HG02943 (cell line): ENCODE data around the gene DISP3.

ENCODE experiments used
- ATAC-seq: cut with Tn5 transposase; IDR thresholded peaks from one replicate; pipeline ENCODE4 v1.9.1; 2021; ENCODE audit warnings: mild to moderate bottlenecking, low read depth, moderate library complexity; ENCODE audit not compliant: unreplicated experiment

The DISP3 gene

DNA sequence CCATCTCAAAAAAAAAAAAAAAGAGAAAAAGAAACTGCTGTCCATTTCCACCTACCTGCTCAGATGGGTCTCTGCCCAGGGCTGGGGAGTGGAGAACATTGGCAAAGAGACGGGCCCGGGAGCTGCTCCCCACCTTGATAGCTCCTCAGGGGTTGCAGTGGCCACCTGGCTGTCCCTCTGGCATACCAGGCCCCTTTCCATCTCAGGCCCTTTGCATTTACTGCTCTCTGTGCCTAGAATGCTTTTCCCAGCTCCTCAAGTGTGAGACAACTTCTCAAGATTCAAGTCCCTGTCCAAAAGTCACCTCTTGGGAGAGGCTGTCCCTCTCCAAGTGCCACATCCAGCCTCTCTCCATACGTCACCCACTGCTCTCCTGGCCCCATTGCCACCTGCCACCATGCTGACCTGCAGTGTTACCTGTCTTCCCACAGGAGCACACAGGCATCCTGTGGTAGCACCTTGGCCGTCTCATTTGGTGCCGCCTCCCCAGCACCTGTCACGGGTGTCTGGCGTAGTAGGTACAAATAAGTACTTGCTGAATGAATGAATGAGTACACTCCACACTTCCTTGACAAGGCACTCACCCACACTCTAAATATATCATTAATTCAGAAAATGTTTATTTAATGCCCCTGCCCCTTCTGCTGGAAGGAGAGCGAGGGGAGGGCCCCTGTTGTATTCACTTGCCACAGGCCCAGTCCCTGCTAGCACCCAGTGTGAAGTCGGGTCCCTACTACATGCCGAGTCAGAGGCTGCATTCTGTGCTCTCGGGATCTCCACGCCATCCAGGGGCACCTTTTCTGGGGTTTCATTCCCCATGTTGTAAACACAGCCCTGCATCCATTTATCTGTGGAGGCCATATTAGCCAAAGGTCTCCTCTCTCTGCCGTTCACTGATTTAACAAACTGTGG lies 48.8 kb downstream of the DISP3 start:
- no peak for ATAC-seq

DNA sequence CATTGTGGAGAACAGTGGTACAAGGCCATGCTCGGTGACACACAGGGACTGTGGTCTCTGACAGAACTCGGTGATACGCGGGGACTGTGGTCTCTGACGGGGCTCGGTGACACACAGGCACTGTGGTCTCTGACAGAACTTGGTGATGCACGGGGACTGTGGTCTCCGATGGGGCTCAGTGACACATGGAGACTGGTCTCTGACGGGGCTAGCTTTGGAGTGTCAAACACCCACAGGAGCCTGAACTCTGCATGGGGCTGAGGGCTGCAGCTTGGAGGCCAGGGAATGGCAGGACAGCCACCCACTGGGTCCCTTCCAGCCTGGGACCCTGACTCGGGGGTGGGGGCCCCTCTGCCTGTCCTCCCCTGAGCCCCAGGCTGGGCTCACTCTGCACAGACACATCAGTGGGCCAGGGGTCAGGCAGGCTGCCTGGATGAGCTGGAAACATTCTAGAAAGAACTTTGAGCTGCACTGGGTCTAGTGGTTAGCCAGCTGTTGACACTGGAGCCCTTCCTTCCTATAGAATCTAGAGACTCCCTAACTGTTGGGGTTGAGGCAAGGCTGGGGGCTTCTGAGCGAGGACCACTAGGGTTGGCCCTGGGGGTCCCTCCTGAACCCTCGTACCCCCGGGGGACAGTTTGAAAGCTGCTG lies 49.8 kb downstream of the DISP3 start:
- no peak for ATAC-seq

DNA sequence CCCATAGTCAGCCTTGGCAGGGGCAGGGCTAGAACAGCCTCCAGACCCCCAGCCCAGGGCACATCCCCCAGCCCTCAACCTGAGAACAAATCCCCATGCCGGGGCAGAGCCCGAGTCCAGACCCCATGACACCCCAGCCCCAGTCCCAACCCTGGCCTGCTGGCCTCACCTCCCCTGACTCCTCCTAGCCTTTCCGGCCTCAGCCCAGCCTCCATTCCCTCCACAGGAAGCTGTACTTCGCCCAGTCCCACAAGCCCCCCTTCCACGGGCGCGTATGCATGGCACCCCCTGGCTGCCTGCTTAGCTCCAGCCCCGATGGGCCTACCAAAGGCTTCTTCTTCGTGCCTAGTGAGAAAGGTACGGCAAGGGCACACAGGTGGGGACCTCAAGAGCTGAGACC lies 50.4 kb downstream of the DISP3 start:
- ATAC-seq: no peak

DNA sequence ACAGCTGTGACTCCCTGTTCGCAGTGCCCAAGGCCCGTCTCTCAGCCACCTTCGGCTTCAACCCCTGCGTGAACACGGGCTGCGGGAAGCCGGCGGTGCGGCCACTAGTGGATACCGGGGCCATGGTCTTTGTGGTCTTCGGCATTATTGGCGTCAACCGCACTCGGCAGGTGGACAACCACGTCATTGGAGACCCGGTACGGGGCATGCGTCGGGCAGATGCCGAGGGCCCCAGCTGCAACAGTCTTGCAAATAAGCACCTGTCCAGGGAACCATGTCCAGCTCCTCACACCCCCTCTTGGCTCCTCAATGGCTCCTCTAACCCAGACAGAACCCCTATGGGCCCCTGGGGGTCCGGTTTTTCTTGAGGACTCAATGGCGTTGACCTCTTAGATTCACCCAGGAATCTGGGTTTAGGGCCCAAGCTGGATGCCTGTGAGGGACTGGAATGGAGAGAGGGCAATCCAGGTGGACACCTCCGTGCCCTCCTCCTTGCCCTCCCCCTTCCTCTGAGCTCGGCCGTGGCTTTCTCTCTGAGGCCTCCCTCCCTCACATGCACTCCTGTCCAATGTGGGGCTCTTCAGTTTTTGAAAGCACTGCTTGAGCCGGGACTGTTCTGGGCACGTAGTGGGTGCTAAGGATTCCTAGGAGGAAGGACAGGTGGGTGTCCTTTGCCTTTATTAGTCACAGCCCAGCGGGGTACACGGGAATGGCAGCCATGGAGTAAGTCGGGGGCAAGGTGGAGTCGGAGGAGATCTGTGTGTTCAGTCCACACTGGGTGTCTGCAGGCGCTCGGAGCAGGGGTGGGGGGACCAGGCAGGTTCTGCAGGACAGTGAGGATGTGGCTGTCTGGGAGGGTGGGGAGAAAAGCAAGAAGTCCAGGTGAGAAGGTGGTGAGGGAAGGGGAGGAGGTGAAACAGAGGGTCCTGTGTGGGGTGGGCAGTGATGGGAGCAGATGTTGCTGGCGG lies 51.1 kb downstream of the DISP3 start:
- ATAC-seq: no peak

DNA sequence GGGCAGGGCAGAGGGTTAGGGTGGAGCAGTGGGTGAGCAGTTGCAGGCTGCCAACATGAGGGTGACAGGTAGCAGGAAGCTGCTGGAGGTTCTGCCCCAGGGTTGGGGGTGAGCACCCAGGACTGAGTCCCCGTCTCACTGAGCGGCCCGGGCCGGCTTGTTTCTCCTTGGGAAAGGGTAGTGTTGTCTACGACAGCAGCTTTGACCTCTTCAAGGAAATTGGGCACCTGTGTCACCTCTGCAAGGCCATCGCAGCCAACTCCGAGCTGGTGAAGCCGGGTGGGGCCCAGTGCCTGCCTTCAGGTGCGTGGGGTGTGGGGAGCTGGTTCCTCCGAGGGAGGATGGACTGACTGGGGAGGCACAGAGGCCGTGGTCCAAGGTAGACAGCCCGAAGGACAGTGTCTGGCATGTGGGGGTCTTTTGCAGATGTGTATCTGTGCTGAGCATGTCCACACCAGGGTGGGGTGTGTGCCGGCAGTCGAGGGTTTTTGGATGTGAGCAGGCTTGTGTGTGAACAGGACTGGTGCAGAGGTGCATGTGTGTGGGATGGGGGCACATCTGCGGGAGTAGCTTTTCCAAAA lies 51.9 kb downstream of the DISP3 start:
- ATAC-seq: no peak

DNA sequence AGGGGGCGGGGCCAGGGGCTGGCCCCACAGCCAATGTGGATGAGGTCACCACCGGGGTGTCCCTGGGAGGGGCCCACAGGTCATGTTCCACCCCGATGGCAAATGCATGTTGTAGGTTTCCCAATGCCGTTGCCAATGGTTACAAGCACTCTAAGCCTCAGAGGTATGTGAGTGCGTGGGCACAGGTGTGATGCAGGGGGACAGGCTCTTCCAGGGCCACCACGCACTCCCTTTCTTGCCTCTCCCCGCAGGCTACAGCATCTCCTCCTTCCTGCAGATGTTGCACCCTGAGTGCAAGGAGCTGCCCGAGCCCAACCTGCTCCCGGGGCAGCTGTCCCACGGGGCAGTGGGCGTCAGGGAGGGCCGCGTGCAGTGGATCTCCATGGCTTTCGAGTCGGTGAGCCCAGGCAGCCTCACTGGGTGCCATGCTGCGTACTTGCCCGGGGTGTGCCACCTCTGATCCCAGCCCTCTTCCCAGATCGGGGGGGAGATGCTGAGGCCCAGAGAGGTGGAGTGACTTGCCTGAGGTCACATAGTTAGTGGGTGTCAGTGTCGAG lies 52.4 kb downstream of the DISP3 start:
- no peak for ATAC-seq

DNA sequence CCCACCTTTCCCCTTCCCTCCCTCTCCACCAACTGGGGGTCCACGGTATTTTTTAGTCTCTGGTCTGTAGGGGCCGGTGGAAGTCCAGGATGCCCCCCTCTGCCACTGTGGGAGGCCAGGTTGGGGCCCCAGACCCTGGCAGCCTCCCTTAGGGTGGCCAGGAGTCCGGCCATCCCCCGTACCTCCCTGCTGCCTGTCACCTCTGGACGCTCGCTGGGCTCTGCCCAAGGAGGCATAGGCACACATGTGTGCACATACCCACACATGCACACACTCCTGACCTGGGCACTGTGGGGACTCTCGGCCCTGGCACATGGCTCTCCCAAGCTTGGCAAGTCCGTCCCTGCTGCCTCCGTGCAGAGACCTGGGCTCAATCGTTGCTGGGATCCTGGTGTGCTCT lies 53.0 kb downstream of the DISP3 start:
- no peak for ATAC-seq

DNA sequence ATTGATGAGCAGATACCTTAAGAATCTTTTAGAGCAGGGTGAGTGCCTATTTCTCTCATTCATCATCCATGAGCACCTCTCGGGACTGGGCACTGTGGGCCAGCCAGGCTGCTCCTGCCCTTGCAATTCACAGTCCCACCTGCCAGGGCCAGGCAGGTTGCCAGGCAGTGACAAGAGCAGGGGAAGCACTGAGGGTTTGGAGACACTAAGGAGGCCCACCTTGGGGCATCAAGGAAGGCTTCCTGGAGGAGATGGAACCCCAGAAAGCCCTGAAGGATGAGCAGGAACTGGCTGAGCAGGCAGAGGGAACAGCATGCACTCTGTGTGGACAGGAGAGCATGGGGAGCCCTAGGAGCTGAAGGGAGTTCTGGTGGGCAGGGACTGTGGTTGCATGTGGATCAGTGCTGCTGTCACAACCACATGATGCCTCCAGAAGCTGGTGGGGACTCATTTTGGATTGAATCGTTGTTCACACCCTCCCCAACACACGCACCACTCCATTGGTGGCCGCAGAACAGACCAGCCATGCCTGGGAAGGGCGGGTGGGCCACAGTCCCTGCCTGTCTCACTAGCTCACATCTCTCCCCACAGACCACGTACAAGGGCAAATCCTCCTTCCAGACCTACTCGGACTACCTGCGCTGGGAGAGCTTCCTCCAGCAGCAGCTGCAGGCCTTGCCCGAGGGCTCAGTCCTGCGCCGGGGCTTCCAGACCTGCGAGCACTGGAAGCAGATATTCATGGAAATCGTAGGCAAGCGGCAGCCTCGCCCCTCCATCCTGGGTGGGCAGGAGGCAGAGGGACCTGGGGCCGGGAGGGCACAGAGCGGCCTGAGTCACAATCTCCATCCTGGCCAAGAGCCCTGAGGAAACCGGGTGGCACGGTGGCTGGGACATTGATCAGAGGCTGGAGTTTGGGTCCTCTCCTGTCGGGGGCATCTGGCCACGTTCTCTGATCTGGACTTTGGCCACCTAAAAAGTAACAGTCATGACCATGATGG lies 55.1 kb downstream of the DISP3 start:
- no peak for ATAC-seq

DNA sequence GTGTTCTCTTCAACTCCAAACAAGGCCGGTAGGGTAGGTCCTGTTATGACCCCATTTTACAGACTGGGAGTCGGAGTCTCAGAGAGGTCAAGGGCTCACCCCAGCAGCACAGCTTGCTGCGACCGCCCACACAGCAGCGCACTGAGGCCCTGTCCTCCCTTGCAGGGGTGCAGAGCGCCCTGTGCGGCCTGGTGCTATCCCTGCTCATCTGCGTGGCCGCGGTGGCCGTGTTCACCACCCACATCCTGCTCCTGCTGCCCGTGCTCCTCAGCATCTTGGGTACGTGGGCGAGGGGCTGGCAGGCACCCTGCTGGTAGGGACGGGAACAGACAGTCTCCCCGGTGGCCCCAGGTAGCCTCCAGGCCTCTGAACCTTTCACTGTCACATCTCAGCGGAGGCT lies 55.9 kb downstream of the DISP3 start:
- ATAC-seq: no peak

DNA sequence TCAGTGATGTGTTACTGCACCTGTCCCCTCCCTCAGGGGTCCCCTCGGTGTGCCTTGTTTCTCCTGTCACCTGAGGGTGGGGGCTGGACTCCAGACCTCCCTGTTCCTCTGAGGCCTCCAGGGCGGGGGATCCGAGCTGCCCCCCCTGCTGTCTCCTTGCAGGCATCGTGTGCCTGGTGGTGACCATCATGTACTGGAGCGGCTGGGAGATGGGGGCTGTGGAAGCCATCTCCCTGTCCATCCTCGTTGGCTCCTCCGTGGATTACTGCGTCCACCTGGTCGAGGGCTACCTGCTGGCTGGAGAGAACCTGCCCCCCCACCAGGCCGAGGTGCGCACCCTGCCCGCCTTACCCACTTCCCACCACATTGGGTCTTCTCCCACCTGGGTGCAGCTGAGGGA lies 56.4 kb downstream of the DISP3 start:
- no peak for ATAC-seq

DNA sequence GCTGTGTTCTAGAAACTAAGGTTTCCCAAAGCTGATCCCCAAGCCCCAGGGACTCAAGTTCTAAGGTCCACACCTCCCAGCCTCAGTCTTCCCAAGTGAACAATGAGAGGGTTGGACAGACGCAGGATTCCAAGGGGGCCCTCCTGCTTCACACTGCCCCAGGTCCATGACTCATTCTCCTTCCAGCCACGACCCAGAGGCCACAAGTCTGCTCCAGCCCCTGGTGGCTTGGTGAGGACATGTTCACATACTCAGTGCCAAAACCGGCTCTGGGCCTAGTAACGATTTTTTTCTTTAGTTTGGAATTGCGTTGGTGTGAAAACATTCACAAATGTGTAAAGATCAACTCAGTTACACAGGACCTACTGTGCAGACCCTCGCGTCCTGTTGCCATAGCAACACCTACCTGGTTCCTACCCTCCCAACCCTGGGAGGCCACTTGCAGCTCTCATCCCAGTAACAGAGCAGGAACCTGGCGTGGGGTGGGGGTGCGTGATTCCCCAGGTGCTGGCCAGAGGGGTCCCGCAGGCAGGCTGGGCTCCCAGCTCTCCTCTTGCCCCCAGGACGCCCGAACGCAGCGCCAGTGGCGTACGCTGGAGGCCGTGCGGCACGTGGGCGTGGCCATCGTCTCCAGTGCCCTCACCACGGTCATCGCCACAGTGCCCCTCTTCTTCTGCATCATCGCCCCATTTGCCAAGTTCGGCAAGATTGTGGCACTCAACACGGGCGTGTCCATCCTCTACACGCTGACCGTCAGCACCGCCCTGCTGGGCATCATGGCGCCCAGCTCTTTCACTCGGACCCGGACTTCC lies 57.0 kb downstream of the DISP3 start:
- ATAC-seq: no peak

DNA sequence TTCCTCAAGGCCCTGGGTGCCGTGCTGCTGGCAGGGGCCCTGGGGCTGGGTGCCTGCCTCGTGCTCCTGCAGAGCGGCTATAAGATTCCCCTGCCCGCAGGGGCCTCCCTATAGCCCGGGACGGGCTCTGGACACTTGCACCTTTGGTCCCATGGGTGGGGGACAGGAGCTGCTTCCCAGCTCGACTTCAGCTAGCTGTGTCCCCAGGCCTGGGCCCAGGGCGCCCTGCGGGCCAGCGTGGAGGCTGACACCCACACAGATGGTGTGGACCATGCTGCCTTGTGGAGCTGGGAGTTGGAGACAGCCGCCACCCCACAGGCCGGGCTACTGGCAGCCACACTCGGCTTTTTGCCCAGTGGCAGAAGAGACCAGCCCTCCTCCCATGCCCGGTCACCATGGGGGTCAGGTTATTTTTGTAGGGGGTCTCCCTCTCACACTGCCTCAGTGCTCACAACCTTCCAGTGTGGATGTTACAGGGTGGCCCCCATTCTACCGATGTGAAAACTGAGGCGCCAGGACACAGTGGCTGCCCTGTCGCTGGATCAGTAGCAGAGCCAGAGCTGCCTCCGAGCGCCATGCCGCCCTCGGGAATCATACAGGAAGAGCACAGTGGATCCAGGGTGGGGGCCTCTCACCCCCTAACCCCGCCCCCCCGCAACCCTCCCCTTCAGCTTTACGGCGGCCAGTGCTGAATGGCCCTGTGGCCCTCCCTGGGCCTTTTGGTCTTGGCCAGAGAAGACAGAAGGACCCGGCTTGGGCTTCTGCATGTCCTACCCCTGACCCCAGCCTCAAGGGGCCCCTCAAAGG lies 57.8 kb downstream of the DISP3 start:
- no peak for ATAC-seq

DNA sequence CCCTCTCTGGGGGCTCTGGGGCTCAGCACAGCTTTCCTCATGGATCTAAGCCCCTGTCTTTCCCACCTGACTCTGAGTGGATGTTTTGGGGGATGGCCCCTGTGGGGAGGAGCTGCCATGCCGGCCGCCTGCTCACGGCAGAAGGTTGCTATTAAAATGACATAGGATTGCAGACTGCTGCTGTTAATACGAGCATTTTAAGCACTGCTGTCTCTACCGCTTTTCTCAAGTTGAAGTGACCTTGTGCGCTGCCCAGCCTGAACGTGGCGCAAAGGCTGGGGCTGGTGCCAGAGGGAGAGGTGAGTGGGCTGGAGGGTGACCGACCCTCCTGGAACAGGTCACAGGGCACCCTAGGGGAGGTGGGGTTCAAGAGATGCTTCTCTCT lies 58.4 kb downstream of the DISP3 start:
- no peak for ATAC-seq

DNA sequence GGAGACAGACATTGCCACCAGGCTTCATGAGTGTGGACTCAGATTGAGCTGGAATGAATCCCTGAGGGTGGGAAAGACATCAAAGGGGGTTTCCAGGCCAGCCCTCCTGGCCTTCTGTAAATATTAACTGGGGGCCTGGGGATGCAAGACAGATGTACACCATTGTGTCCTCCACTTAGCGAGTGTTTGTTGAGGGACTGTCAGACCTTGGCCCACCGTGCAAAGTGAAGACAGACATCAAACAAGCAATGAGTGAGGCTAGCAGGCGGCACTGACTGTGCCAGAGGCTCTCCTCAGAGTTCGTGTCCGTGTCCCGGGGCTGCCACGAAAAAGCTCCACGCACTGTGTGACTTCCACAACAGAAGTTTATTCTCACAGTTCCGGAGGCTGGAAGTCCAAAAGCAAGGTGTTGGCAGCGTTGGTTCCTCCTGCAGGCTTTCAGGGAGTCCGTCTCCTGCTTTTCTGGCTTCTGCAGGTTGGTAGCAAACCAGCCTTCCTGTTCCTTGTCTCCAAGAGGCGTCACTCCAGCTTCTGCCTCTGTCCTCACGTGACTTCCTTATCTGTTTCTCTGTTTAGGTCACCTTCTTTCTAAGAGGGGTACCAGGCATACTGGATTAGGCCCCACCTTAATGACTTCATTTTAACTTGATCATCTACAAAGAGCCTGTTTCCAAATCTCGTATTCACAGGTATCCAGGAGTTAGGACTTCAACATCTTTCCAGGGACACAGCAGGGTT lies 59.1 kb downstream of the DISP3 start:
- ATAC-seq: no peak

DNA sequence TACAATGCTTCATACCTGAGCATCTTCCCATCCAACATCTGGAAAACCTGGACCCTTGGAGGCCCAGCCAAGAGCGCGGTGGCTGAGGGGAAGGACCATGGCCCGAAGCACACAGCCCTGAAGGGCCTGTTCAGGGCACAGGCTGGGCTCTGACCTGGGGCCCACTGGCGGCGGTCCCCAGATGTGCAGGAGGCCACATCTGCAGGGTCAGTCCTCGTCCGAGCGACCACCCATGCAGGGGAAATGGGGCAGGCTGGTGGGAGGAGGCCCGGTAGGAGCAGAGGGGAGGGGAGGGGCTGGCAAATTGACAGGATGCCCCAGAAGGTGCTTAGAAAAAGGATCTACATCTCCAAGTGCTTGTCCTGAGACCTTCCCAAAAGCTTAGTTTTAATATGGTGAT lies 59.9 kb downstream of the DISP3 start:
- no peak for ATAC-seq

DNA sequence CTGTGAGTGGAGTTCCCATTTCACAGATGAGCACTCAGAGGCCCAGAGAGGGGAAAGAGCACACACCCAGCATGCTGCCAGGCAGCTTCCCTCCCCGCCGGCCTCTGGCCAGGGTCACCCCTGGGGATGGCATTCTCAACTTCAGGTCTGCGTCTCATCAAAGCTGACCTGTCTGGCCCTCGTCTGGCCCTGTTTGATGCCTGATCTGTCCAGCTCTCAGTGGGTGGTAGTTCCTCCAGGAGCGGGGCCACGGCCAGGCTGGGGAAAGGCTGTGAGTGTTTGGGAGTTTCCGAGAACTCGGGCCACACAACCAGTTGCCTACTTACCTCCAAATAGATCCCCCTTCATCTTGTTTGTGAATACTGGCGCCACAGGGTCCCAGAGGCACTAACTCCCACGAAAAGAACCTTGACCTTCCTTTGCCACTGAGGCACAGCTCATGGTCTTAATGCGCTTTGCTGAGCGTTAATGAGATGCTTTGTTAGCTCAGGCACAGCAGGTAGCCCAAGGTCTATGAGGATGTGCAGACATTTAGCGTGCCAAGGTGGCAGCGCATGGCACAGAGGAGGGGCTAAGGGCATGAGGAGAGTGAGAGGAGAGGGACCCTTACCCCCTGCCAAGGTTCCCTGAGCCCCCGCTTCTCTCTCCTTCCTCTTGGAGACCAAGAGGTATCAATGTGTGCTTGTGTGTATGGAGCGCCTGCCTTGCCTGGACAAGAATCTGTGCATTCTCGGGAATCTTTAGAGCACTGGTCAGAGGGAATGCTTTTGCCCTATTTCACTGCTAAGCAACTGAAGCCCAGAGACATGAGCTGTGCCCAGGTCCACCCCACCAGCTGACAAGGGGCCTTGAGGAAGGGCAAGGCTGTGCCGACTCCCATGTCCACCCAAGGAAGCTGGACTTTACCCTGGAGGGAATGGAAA lies 61.2 kb downstream of the DISP3 start:
- ATAC-seq: no peak
